HFF-Myc (cell line): Measurements from ENCODE around the gene STARD13.

Source experiments
- DNase-seq: peaks from one replicate; pipeline ENCODE4 v3.0.0-alpha.2; 2011; ENCODE audit warnings: low read depth; ENCODE audit errors: extremely low read depth
- H3K4me3 ChIP-seq: replicated peaks from 2 replicates; pipeline ENCODE4 v1.5.1; 2011; ENCODE audit warnings: low read depth, mild to moderate bottlenecking, control low read depth, low read length
- CTCF ChIP-seq: IDR thresholded peaks from 2 replicates; pipeline ENCODE4 v1.5.1; 2012; ENCODE audit warnings: mild to moderate bottlenecking, low read depth, low read length, control low read depth; ENCODE audit errors: missing control alignments

Gene STARD13

GRCh38 chr13:33259296-33259695 is 26.3 kb downstream of the STARD13 start:
- no peak for TF ChIP-seq CTCF
- DNase-seq: no peak
- H3K4me3 ChIP-seq: no peak overlapping the region

- TF ChIP-seq CTCF: no peak
- no peak for DNase-seq
- H3K4me3 ChIP-seq: no peak overlapping the region
Measured at GRCh38 chr13:33258808-33259193, 26.8 kb downstream of the STARD13 start.

GRCh38 chr13:33257841-33258807 is 27.4 kb downstream of the STARD13 start:
- no peak for DNase-seq
- H3K4me3 ChIP-seq: no peak overlapping the region
- TF ChIP-seq CTCF: no peak

GRCh38 chr13:33256148-33256840 is 29.3 kb downstream of the STARD13 start:
- no peak for DNase-seq

GRCh38 chr13:33252135-33252534 is 33.4 kb downstream of the STARD13 start:
- no peak overlapping the region for H3K4me3 ChIP-seq
- no peak for TF ChIP-seq CTCF
- DNase-seq: no peak

More at GRCh38 chr13:33256148-33256840, 29.3 kb downstream of the STARD13 start:
- no peak for TF ChIP-seq CTCF
- no peak overlapping the region for H3K4me3 ChIP-seq

- no peak for TF ChIP-seq CTCF
- DNase-seq: peak; percentile 97
- H3K4me3 ChIP-seq: no peak overlapping the region
Measured at GRCh38 chr13:33251131-33251661, 34.4 kb downstream of the STARD13 start.
